SK-N-SH (cell line): ENCODE results near the gene MOSPD2. TPM values are rescaled to one million over a fixed set of nuclear protein-coding genes. Genes with fewer than 3 reads are reported as not detected.

ENCODE experiments used
- CTCF ChIA-PET: fragments of 300-600, 350-600 bp; formaldehyde crosslinking; extraction: SDS; loops from one replicate; lab custom pipeline; 2021; lab: Yijun Ruan, JAX
- POLR2A ChIA-PET: fragments of 350-600 bp; sonication (Branson Sonifier 250); formaldehyde crosslinking; extraction: SDS; loops from one replicate; lab custom pipeline; 2020; ENCODE audit warnings: antibody characterized with exemption, inconsistent platforms; lab: Yijun Ruan, JAX
- DNase-seq: peaks from one replicate; pipeline ENCODE4 v3.0.0; 2012
- H2AFZ ChIP-seq: fragments of 200-600 bp; sonication (generic); 2 replicates; pipeline ENCODE4 v1.8.1; 2016; ENCODE audit warnings: antibody characterized with exemption, mild to moderate bottlenecking, low read depth
- H3F3A ChIP-seq: fragments of 200-600 bp; sonication (generic); replicated peaks from 2 replicates; pipeline ENCODE3; 2016; ENCODE audit warnings: antibody characterized with exemption, mild to moderate bottlenecking; ENCODE audit not compliant: insufficient read depth
- H3K27ac ChIP-seq, 2 experiments: fragments of 200-500 bp in 1 of 2; fragments of 200-600 bp in 1 of 2; sonication (Bioruptor generic) in 1 of 2; sonication (generic), shearing (Covaris generic) in 1 of 2; 2 replicates each; pipeline versions ENCODE4 v1.5.1 to v1.6.1; 2014 to 2016; ENCODE audit warnings: low read depth in 2 of 2, inconsistent platforms in 1 of 2, low read length in 1 of 2, mild to moderate bottlenecking in 1 of 2, mixed read lengths in 1 of 2
- H3K27me3 ChIP-seq: fragments of 200-600 bp; sonication (generic), shearing (Covaris generic); 2 replicates; pipeline ENCODE4 v1.6.1; 2016; ENCODE audit warnings: mixed run types; ENCODE audit not compliant: insufficient read depth
- H3K36me3 ChIP-seq, 2 experiments: fragments of 200-500 bp in 1 of 2; fragments of 200-600 bp in 1 of 2; sonication (Bioruptor generic) in 1 of 2; sonication (generic) in 1 of 2; replicated peaks in 1 of 2; 2 replicates each; pipeline versions ENCODE3 to v1.5.1; 2014 to 2016; ENCODE audit warnings: low read length in 1 of 2, mild to moderate bottlenecking in 1 of 2; ENCODE audit not compliant: insufficient read depth in 2 of 2, control insufficient read depth in 1 of 2
- H3K4me1 ChIP-seq, 2 experiments: fragments of 200-500 bp in 1 of 2; fragments of 200-600 bp in 1 of 2; sonication (Bioruptor generic) in 1 of 2; sonication (generic), shearing (Covaris generic) in 1 of 2; 2 replicates each; pipeline versions ENCODE4 v1.5.1 to v1.6.1; 2014 to 2016; ENCODE audit warnings: low read depth in 1 of 2, low read length in 1 of 2, mixed run types in 1 of 2; ENCODE audit not compliant: insufficient read depth in 2 of 2, control insufficient read depth in 1 of 2
- H3K4me2 ChIP-seq: fragments of 200-600 bp; sonication (generic), shearing (Covaris generic); 2 replicates; pipeline ENCODE4 v1.6.1; 2017; ENCODE audit warnings: mixed run types
- H3K4me3 ChIP-seq, 2 experiments: fragments of 200-500 bp in 1 of 2; fragments of 200-600 bp in 1 of 2; sonication (Bioruptor generic) in 1 of 2; sonication (generic), shearing (Covaris generic) in 1 of 2; 2 replicates each; pipeline versions ENCODE4 v1.5.1 to v1.8.1; 2014 to 2016; ENCODE audit warnings: low read depth in 2 of 2, inconsistent platforms in 1 of 2, low read length in 1 of 2, mild to moderate bottlenecking in 1 of 2, mixed read lengths in 1 of 2, moderate library complexity in 1 of 2
- H3K79me2 ChIP-seq: fragments of 200-600 bp; sonication (generic); 2 replicates; pipeline ENCODE4 v1.8.1; 2017; ENCODE audit warnings: mild to moderate bottlenecking; ENCODE audit not compliant: insufficient read depth
- H3K9ac ChIP-seq: fragments of 200-600 bp; sonication (generic); 2 replicates; pipeline ENCODE4 v1.6.1; 2017; ENCODE audit warnings: mixed run types
- H3K9me2 ChIP-seq: fragments of 200-600 bp; sonication (generic); 2 replicates; pipeline ENCODE4 v1.6.1; 2017; ENCODE audit warnings: mixed run types
- H3K9me3 ChIP-seq: fragments of 200-600 bp; sonication (generic); 2 replicates; pipeline ENCODE4 v1.6.1; 2017; ENCODE audit warnings: mixed run types, mild to moderate bottlenecking, moderate library complexity
- H4K20me1 ChIP-seq: fragments of 200-600 bp; sonication (generic); 2 replicates; pipeline ENCODE4 v1.6.1; 2017; ENCODE audit warnings: mild to moderate bottlenecking, mixed run types; ENCODE audit not compliant: insufficient read depth
- CHD2 ChIP-seq: fragments of 150-350 bp; IDR thresholded peaks from 2 replicates; pipeline ENCODE4 v1.6.1; 2018; ENCODE audit warnings: low read length; ENCODE audit not compliant: partially characterized antibody
- FOSL2 ChIP-seq: IDR thresholded peaks from 2 replicates; pipeline ENCODE4 v1.4.0; 2012; ENCODE audit warnings: low read depth, mild to moderate bottlenecking, moderate library complexity, borderline replicate concordance
- FOXM1 ChIP-seq: IDR thresholded peaks from 2 replicates; pipeline ENCODE4 v1.4.0; 2012; ENCODE audit warnings: low read depth, mild to moderate bottlenecking
- GABPA ChIP-seq: IDR thresholded peaks from 2 replicates; pipeline ENCODE4 v1.4.0; 2012; ENCODE audit warnings: low read depth, mild to moderate bottlenecking
- MXI1 ChIP-seq: IDR thresholded peaks from 2 replicates; pipeline ENCODE4 v1.6.1; 2012; ENCODE audit warnings: mild to moderate bottlenecking, low read depth, low read length, improper control_type of control experiment
- NFIC ChIP-seq: IDR thresholded peaks from 2 replicates; pipeline ENCODE4 v1.4.0; 2012; ENCODE audit warnings: borderline replicate concordance
- NRF1 ChIP-seq: IDR thresholded peaks from 2 replicates; pipeline ENCODE4 v1.6.1; 2012; ENCODE audit warnings: low read depth, mild to moderate bottlenecking, low read length
- RAD21 ChIP-seq: IDR thresholded peaks from 2 replicates; pipeline ENCODE4 v1.6.1; 2012; ENCODE audit warnings: mild to moderate bottlenecking, low read length
- RFX5 ChIP-seq: IDR thresholded peaks from 2 replicates; pipeline ENCODE4 v1.6.1; 2012; ENCODE audit warnings: mild to moderate bottlenecking, improper control_type of control experiment, low read length
- RXRA ChIP-seq: IDR thresholded peaks from 2 replicates; pipeline ENCODE4 v1.4.0; 2012; ENCODE audit warnings: low read depth, mild to moderate bottlenecking, borderline replicate concordance
- SIN3A ChIP-seq: IDR thresholded peaks from 2 replicates; pipeline ENCODE4 v1.6.1; 2012; ENCODE audit warnings: low read depth, mild to moderate bottlenecking, low read length, moderate library complexity, borderline replicate concordance
- TCF12 ChIP-seq: IDR thresholded peaks from 2 replicates; pipeline ENCODE4 v1.4.0; 2012
- TEAD4 ChIP-seq: IDR thresholded peaks from 2 replicates; pipeline ENCODE4 v1.4.0; 2012; ENCODE audit warnings: mild to moderate bottlenecking, borderline replicate concordance; ENCODE audit not compliant: insufficient read depth
- WGBS: methylation state at CpG from one replicate; pipeline ENCODE4 v1.1.6; 2017; ENCODE audit warnings: low lambda C conversion rate; 5-methylcytosine and 5-hydroxymethylcytosine counted together
- polyA plus RNA-seq, 3 experiments: library from polyadenylated mRNA; depleted of rRNA; stranded (reverse); fragments of >200 nt; gene quantifications; 2 replicates each; pipeline ENCODE4 v1.2.3, GENCODE V29; 2012
- TF ChIP-seq, protein P1 (sequence below): IDR thresholded peaks from 2 replicates; pipeline ENCODE4; 2012
- TF ChIP-seq, protein P2 (sequence below): IDR thresholded peaks from 2 replicates; pipeline ENCODE4 v1.4.0; 2012; ENCODE audit warnings: low read depth, borderline replicate concordance
- TF ChIP-seq, protein P3 (sequence below): fragments of 200-600 bp; sonication (generic); IDR thresholded peaks from 2 replicates; pipeline ENCODE4 v1.6.1; 2017; ENCODE audit warnings: antibody characterized with exemption, mild to moderate bottlenecking, moderate library complexity

MOSPD2 gene
- polyA plus RNA-seq, 1 of the 3 experiments (the other 2 are of a cell fraction) = 7.6 TPM

DNA sequence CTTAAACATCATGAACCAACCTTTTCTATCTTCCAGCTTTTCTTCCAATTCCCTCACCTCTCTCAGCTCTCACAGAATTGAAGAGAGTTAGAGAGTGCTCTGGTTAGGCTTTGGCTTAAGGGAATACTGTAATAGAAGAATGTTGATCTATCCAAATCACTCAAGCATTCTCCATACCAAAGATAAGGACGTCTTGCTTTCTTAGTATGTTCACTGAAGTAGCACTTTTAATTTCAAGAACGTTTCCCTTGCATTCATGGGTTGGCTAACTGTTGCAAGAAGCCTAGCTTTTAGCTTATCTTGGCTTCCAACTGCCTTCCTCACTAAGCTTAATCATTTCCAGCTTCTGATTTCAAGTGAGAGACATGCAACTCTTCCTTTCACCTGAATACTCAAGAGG lies 43.6 kb upstream of the MOSPD2 start (continued):
- no peak for TF ChIP-seq RXRA

DNA sequence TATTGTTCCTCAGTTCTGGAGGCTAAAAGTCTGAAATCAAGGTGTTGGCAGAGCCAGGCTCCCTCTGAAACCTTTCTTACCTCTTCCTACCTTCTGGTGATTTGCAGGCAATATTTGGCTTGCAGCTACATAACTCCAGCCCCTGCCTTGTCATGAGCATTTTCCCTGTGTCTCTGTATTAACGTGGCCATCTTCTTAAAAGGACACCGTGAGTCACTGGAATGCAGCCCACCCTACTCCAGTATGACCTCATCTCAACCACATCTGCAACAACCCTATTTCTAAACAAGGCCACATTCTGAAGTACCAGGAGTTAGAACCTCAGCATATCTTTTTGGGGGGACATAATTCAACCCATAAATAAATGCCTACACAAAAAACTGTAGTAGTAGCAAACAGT lies 41.1 kb upstream of the MOSPD2 start:
- Histone ChIP-seq H3K4me3 (no peak overlapping the region), H3K4me1 (no peaks in the 10 kb centered on the region), H4K20me1 (no peaks in the 10 kb centered on the region), H3K4me2 (no peak overlapping the region), H2AFZ (no peak overlapping the region), H3K9ac (no peak overlapping the region), H3K9me3 (no peaks in the 10 kb centered on the region), H3K27me3 (no peaks in the 10 kb centered on the region), H3F3A (no peaks in the 10 kb centered on the region), H3K9me2 (no peaks in the 10 kb centered on the region), H3K36me3 (peaks cover 3 to 5% of the 10 kb centered on the region in 2 experiments), H3K79me2 (no peaks in the 10 kb centered on the region), H3K27ac (no peak overlapping the region)
- CTCF ChIA-PET = no interaction called here
- no peak for DNase-seq
- WGBS = 21% methylated on average over 2 of the region's 2 CpGs
- TF ChIP-seq RXRA = no peak
- no peak for TF ChIP-seq RFX5
- TF ChIP-seq MXI1 = no peak
- TF ChIP-seq RAD21 = no peak
- no peak for TF ChIP-seq NFIC
- TF ChIP-seq NRF1 = no peak
- no peak for TF ChIP-seq TEAD4
- TF ChIP-seq, protein P1, sequence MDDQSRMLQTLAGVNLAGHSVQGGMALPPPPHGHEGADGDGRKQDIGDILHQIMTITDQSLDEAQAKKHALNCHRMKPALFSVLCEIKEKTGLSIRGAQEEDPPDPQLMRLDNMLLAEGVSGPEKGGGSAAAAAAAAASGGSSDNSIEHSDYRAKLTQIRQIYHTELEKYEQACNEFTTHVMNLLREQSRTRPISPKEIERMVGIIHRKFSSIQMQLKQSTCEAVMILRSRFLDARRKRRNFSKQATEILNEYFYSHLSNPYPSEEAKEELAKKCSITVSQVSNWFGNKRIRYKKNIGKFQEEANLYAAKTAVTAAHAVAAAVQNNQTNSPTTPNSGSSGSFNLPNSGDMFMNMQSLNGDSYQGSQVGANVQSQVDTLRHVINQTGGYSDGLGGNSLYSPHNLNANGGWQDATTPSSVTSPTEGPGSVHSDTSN = no peak
- POLR2A ChIA-PET = no interaction called here

DNA sequence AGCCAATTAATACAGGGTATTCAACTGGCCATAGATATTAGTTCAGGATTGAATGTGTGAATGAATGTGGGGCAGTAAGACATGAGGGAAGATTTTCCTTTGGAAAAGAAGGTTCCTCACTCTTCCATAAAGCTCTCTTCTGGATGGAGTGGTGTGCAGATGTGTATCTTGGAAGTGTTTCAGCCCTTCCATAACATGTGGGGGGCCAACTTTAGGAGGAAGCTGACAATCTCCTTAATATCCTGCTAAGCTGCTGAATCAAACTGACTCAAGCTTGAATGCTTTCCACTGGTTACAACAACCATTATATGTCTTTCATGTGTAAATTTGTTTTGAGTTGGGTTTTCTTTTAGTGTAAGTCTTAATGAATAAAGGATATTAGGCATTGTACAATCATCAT lies 40.6 kb upstream of the MOSPD2 start:
- no peak overlapping the region for H3K4me3 ChIP-seq
- H3K9ac ChIP-seq = no peak overlapping the region
- no peaks in the 10 kb centered on the region for H3F3A ChIP-seq
- no peaks in the 10 kb centered on the region for H4K20me1 ChIP-seq
- TF ChIP-seq, protein P2, sequence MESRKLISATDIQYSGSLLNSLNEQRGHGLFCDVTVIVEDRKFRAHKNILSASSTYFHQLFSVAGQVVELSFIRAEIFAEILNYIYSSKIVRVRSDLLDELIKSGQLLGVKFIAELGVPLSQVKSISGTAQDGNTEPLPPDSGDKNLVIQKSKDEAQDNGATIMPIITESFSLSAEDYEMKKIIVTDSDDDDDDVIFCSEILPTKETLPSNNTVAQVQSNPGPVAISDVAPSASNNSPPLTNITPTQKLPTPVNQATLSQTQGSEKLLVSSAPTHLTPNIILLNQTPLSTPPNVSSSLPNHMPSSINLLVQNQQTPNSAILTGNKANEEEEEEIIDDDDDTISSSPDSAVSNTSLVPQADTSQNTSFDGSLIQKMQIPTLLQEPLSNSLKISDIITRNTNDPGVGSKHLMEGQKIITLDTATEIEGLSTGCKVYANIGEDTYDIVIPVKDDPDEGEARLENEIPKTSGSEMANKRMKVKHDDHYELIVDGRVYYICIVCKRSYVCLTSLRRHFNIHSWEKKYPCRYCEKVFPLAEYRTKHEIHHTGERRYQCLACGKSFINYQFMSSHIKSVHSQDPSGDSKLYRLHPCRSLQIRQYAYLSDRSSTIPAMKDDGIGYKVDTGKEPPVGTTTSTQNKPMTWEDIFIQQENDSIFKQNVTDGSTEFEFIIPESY = no peak
- TF ChIP-seq GABPA (no peak), TCF12 (no peak), FOSL2 (no peak), NRF1 (no peak), CHD2 (no peak), SIN3A (no peak), FOXM1 (no peak), RXRA (no peak)
- TF ChIP-seq, protein P1 = no peak
- TF ChIP-seq, protein P3, sequence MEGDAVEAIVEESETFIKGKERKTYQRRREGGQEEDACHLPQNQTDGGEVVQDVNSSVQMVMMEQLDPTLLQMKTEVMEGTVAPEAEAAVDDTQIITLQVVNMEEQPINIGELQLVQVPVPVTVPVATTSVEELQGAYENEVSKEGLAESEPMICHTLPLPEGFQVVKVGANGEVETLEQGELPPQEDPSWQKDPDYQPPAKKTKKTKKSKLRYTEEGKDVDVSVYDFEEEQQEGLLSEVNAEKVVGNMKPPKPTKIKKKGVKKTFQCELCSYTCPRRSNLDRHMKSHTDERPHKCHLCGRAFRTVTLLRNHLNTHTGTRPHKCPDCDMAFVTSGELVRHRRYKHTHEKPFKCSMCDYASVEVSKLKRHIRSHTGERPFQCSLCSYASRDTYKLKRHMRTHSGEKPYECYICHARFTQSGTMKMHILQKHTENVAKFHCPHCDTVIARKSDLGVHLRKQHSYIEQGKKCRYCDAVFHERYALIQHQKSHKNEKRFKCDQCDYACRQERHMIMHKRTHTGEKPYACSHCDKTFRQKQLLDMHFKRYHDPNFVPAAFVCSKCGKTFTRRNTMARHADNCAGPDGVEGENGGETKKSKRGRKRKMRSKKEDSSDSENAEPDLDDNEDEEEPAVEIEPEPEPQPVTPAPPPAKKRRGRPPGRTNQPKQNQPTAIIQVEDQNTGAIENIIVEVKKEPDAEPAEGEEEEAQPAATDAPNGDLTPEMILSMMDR = no peak
- no peak overlapping the region for H3K4me2 ChIP-seq
- H3K9me3 ChIP-seq = no peaks in the 10 kb centered on the region
- no peak overlapping the region for H3K27ac ChIP-seq
- no peaks in the 10 kb centered on the region for H3K9me2 ChIP-seq
- H3K4me1 ChIP-seq = no peaks in the 10 kb centered on the region
- ChIA-PET POLR2A (no interaction called here), CTCF (interaction anchor here (1.0 kb wide), 1 partner anchor 10 kb away, joined by 4 read pairs; no protein-coding TSS in a partner anchor)
- no peak overlapping the region for H2AFZ ChIP-seq
- no peaks in the 10 kb centered on the region for H3K27me3 ChIP-seq
- H3K36me3 ChIP-seq = peaks cover 3 to 5% of the 10 kb centered on the region in 2 experiments
- DNase-seq = no peak
- H3K79me2 ChIP-seq = no peaks in the 10 kb centered on the region
